ENCODE data around the gene CARS1. TPM values are rescaled to one million over a fixed set of nuclear protein-coding genes. Genes with fewer than 3 reads are reported as not detected.

CARS1 gene
- total RNA-seq, 1 donor from 2014 or later: 14.3 TPM

- no peaks in the 10 kb centered on the region for H3K27me3 ChIP-seq (ENCODE audit: low read depth)
- H3K36me3 ChIP-seq: peaks cover 29% of the 10 kb centered on the region
- H3K4me1 ChIP-seq: peaks cover 40% of the 10 kb centered on the region
- H3K4me3 ChIP-seq: no peak overlapping the region
- H3K9me3 ChIP-seq (replicated peaks): no peaks in the 10 kb centered on the region
- intact Hi-C loops (cut with micrococcal nuclease): loop anchor here (5.0 kb wide), 1 partner anchor 55 kb away; no protein-coding TSS in a partner anchor
- peak; percentile 100 for TF ChIP-seq CTCF (IDR thresholded peaks at IDR 0.05; ENCODE audit: borderline replicate concordance)
- no peak overlapping the region for H3K27ac ChIP-seq (replicated peaks)
- peak; percentile 62 for DNase-seq
These were observed 34.8 kb upstream of the CARS1 start for GRCh38 chr11:3091846-3092602.

- no peak for DNase-seq
- intact Hi-C loops (cut with micrococcal nuclease): loop anchor here (5.0 kb wide), 1 partner anchor 54 kb away; no protein-coding TSS in a partner anchor
- no peaks in the 10 kb centered on the region for H3K9me3 ChIP-seq (replicated peaks)
- H3K4me3 ChIP-seq: no peak overlapping the region
- H3K4me1 ChIP-seq: peaks cover 37% of the 10 kb centered on the region
- no peak overlapping the region for H3K27ac ChIP-seq (replicated peaks)
- H3K27me3 ChIP-seq (ENCODE audit: low read depth): no peaks in the 10 kb centered on the region
- TF ChIP-seq CTCF (IDR thresholded peaks at IDR 0.05; ENCODE audit: borderline replicate concordance): no peak
- H3K36me3 ChIP-seq: peaks cover 29% of the 10 kb centered on the region
These were observed 34.0 kb upstream of the CARS1 start for GRCh38 chr11:3091081-3091845.

- no peak for TF ChIP-seq CTCF (IDR thresholded peaks at IDR 0.05; ENCODE audit: borderline replicate concordance)
- peaks cover 28% of the 10 kb centered on the region for H3K4me1 ChIP-seq
- H3K27ac ChIP-seq (replicated peaks): no peak overlapping the region
- H3K4me3 ChIP-seq: no peak overlapping the region
- no peaks in the 10 kb centered on the region for H3K27me3 ChIP-seq (ENCODE audit: low read depth)
- intact Hi-C loops (cut with micrococcal nuclease): loop anchor here (5.0 kb wide), 1 partner anchor 53 kb away; no protein-coding TSS in a partner anchor
- no peaks in the 10 kb centered on the region for H3K9me3 ChIP-seq (replicated peaks)
- peaks cover 29% of the 10 kb centered on the region for H3K36me3 ChIP-seq
- no peak for DNase-seq
These were observed 33.1 kb upstream of the CARS1 start for GRCh38 chr11:3090096-3090901.

GRCh38 chr11:3089236-3090061 is 32.2 kb upstream of the CARS1 start:
- no peak overlapping the region for H3K4me3 ChIP-seq
- intact Hi-C loops (cut with micrococcal nuclease): loop anchor here (5.0 kb wide), 1 partner anchor 52 kb away; no protein-coding TSS in a partner anchor
- H3K27ac ChIP-seq (replicated peaks): no peak overlapping the region
- no peaks in the 10 kb centered on the region for H3K9me3 ChIP-seq (replicated peaks)
- H3K36me3 ChIP-seq: peaks cover 29% of the 10 kb centered on the region
- H3K27me3 ChIP-seq (ENCODE audit: low read depth): no peaks in the 10 kb centered on the region
- DNase-seq: no peak
- H3K4me1 ChIP-seq: peaks cover 19% of the 10 kb centered on the region
- no peak for TF ChIP-seq CTCF (IDR thresholded peaks at IDR 0.05; ENCODE audit: borderline replicate concordance)
